Measurements from ENCODE around the gene WDR1. TPM values are rescaled to one million over a fixed set of nuclear protein-coding genes. Genes with fewer than 3 reads are reported as not detected.
A peak's percentile ranks its signal among the peaks of the same experiment; 100 is the strongest.

WDR1 gene
- total RNA-seq, 3 donors from 2014 or later (not counting 1 experiment from before 2014, with no cell fraction given), result 411 to 477 (median 468) TPM

- H3K27me3 ChIP-seq (ENCODE audit: control insufficient read depth, insufficient read depth, low read length), result no peaks in the 10 kb centered on the region
- no peaks in the 10 kb centered on the region for H3K9me3 ChIP-seq (ENCODE audit: control insufficient read depth, insufficient read depth, low read length)
- 97% methylated on average over 8 of the region's 13 CpGs for WGBS (ENCODE audit: insufficient coverage)
- intact Hi-C loops (cut with micrococcal nuclease), result no loop called here
- H3K27ac ChIP-seq (ENCODE audit: low read length), result no peak overlapping the region
- Mint-ChIP-seq H3K4me1 (peaks cover 10 to 25% of the 10 kb centered on the region in 2 donors), H3K27me3 (ENCODE audit: low read depth in 2 of 2) (no peaks in the 10 kb centered on the region), H3K4me3 (no peak overlapping the region), H3K9me3 (no peaks in the 10 kb centered on the region), H3K36me3 (peaks cover 10% of the 10 kb centered on the region), H3K27ac (peak overlapping the region; percentile 71 to 78)
- ATAC-seq (no peak), DNase-seq (no peak)
- H3K4me3 ChIP-seq (ENCODE audit: low read length), result no peak overlapping the region
- peaks cover 62% of the 10 kb centered on the region for H3K36me3 ChIP-seq (ENCODE audit: control insufficient read depth, insufficient read depth, low read length)
- TF ChIP-seq CTCF (IDR thresholded peaks at IDR 0.05), result no peak
- H3K4me1 ChIP-seq (ENCODE audit: control insufficient read depth, insufficient read depth, low read length), result peaks cover 16% of the 10 kb centered on the region
These were observed 42.4 kb downstream of the WDR1 start for GRCh38 chr4:10074076-10074766.

- 83% methylated on average over 7 of the region's 7 CpGs for WGBS (ENCODE audit: insufficient coverage)
- no peaks in the 10 kb centered on the region for H3K4me1 ChIP-seq (ENCODE audit: control insufficient read depth, insufficient read depth, low read length)
- no peak overlapping the region for H3K4me3 ChIP-seq (ENCODE audit: low read length)
- no peaks in the 10 kb centered on the region for H3K9me3 Mint-ChIP-seq
- no peak for DNase-seq
- H3K36me3 Mint-ChIP-seq, result peaks cover 10% of the 10 kb centered on the region
- H3K27ac ChIP-seq (ENCODE audit: low read length), result no peak overlapping the region
- H3K36me3 ChIP-seq (ENCODE audit: control insufficient read depth, insufficient read depth, low read length), result peaks cover 54% of the 10 kb centered on the region
- intact Hi-C loops (cut with micrococcal nuclease), result no loop called here
- peaks cover 10% of the 10 kb centered on the region in 2 donors for H3K4me1 Mint-ChIP-seq
- no peak for TF ChIP-seq CTCF (IDR thresholded peaks at IDR 0.05)
- ATAC-seq, result no peak
- H3K9me3 ChIP-seq (ENCODE audit: control insufficient read depth, insufficient read depth, low read length), result no peaks in the 10 kb centered on the region
- no peaks in the 10 kb centered on the region for H3K27me3 Mint-ChIP-seq (ENCODE audit: low read depth in 2 of 2)
- H3K27me3 ChIP-seq (ENCODE audit: control insufficient read depth, insufficient read depth, low read length), result no peaks in the 10 kb centered on the region
- H3K27ac Mint-ChIP-seq, result peak overlapping the region; percentile 71 to 73
- H3K4me3 Mint-ChIP-seq, result no peak overlapping the region
These were observed 44.1 kb downstream of the WDR1 start for GRCh38 chr4:10072420-10073017.

GRCh38 chr4:10069075-10069642 lies 47.4 kb downstream of the WDR1 start:
- Mint-ChIP-seq H3K27ac (peak overlapping the region; percentile 32 to 66), H3K36me3 (peaks cover 10% of the 10 kb centered on the region), H3K9me3 (no peaks in the 10 kb centered on the region), H3K4me3 (no peak overlapping the region), H3K4me1 (peaks cover 0 to 4% of the 10 kb centered on the region in 2 donors), H3K27me3 (ENCODE audit: low read depth in 2 of 2) (no peaks in the 10 kb centered on the region)
- Histone ChIP-seq H3K4me1 (ENCODE audit: control insufficient read depth, insufficient read depth, low read length) (no peaks in the 10 kb centered on the region), H3K4me3 (ENCODE audit: low read length) (no peak overlapping the region), H3K27ac (ENCODE audit: low read length) (no peak overlapping the region), H3K9me3 (ENCODE audit: control insufficient read depth, insufficient read depth, low read length) (no peaks in the 10 kb centered on the region), H3K36me3 (ENCODE audit: control insufficient read depth, insufficient read depth, low read length) (peaks cover 35% of the 10 kb centered on the region), H3K27me3 (ENCODE audit: control insufficient read depth, insufficient read depth, low read length) (no peaks in the 10 kb centered on the region)
- no peak for DNase-seq
- 97% methylated on average over 12 of the region's 12 CpGs for WGBS (ENCODE audit: insufficient coverage)
- TF ChIP-seq CTCF (IDR thresholded peaks at IDR 0.05), result no peak
- intact Hi-C loops (cut with micrococcal nuclease), result no loop called here
- no peak for ATAC-seq

Measured in natural killer cell (primary cell).